Caki2 (cell line): ENCODE data around the gene SVIL. TPM values are rescaled to one million over a fixed set of nuclear protein-coding genes. Genes with fewer than 3 reads are reported as not detected.
"Not testable (repeated sequence)": the region's sequence is repeated elsewhere in the genome, so short reads cannot be mapped to it uniquely, and the experiment has no call there.

Experiments
- DNase-seq: peaks from one replicate; pipeline ENCODE4 v3.0.0-alpha.2; 2015; ENCODE audit warnings: low read depth
- in situ Hi-C: cut with HindIII; loops from 2 replicates; pipeline ENCODE4 v1.10.0; 2016; ENCODE audit warnings: low sequenced_read_pairs, low pct_unique_long_range_greater_than_20kb, mixed read lengths
- total RNA-seq: library from RNA; depleted of rRNA; stranded (reverse); fragments of >200 nt; shearing (Covaris generic); gene quantifications from 2 replicates; pipeline ENCODE4 v1.2.3, GENCODE V29; 2014; ENCODE audit warnings: low replicate concordance

The SVIL gene
- total RNA-seq, 1 experiment from 2014 or later, result 59.4 TPM

- DNase-seq, in situ Hi-C loops: not testable (repeated sequence)
Measured at GRCh38 chr10:29566209-29566608, 68.6 kb downstream of the SVIL start.

GRCh38 chr10:29563420-29564035 is 71.2 kb downstream of the SVIL start:
- in situ Hi-C loops, result no loop called here
- no peak for DNase-seq

GRCh38 chr10:29563006-29563405 is 71.8 kb downstream of the SVIL start:
- in situ Hi-C loops, DNase-seq: not testable (repeated sequence)

GRCh38 chr10:29559996-29560395 is 74.8 kb downstream of the SVIL start:
- in situ Hi-C loops, result no loop called here
- no peak for DNase-seq

GRCh38 chr10:29557665-29558064 is 77.1 kb downstream of the SVIL start:
- in situ Hi-C loops, result no loop called here
- DNase-seq, result no peak

GRCh38 chr10:29555746-29556481 is 78.9 kb downstream of the SVIL start:
- in situ Hi-C loops, result no loop called here
- peak; percentile 86 for DNase-seq

GRCh38 chr10:29555091-29555745 is 79.6 kb downstream of the SVIL start:
- in situ Hi-C loops, result no loop called here
- DNase-seq, result peak; percentile 41

GRCh38 chr10:29554660-29555059 is 80.1 kb downstream of the SVIL start:
- in situ Hi-C loops, result no loop called here
- peak; percentile 60 for DNase-seq

GRCh38 chr10:29553544-29554250 is 81.1 kb downstream of the SVIL start:
- in situ Hi-C loops, result no loop called here
- DNase-seq, result no peak

- in situ Hi-C loops, result not testable (repeated sequence)
Measured at GRCh38 chr10:29553116-29553515, 81.7 kb downstream of the SVIL start.

GRCh38 chr10:29549493-29549892 is 85.3 kb downstream of the SVIL start:
- in situ Hi-C loops, DNase-seq: not testable (repeated sequence)

More at GRCh38 chr10:29553116-29553515, 81.7 kb downstream of the SVIL start:
- DNase-seq, result not testable (repeated sequence)

- DNase-seq, result no peak
- in situ Hi-C loops, result no loop called here
Measured at GRCh38 chr10:29546773-29547313, 87.9 kb downstream of the SVIL start.

GRCh38 chr10:29545122-29545521 is 89.6 kb downstream of the SVIL start:
- DNase-seq, result no peak
- in situ Hi-C loops, result no loop called here

GRCh38 chr10:29543715-29544114 is 91.1 kb downstream of the SVIL start:
- in situ Hi-C loops, result no loop called here
- no peak for DNase-seq

GRCh38 chr10:29542723-29543122 is 92.0 kb downstream of the SVIL start:
- DNase-seq, result no peak
- in situ Hi-C loops, result no loop called here

GRCh38 chr10:29541422-29542210 is 93.2 kb downstream of the SVIL start:
- in situ Hi-C loops, result no loop called here
- DNase-seq, result no peak

- no peak for DNase-seq
- in situ Hi-C loops, result no loop called here
Measured at GRCh38 chr10:29540016-29540415, 94.8 kb downstream of the SVIL start.

GRCh38 chr10:29539412-29539811 is 95.4 kb downstream of the SVIL start:
- DNase-seq, result no peak
- in situ Hi-C loops, result no loop called here
